ENCODE results near the gene FN3K.
A peak's percentile ranks its signal among the peaks of the same experiment; 100 is the strongest.

Gene FN3K

GRCh38 chr17:82697808-82698064 lies 37.7 kb upstream of the FN3K start:
- peak overlapping the region; percentile 56 for H3K4me3 ChIP-seq (ENCODE audit: low read length)
- TF ChIP-seq CTCF (IDR thresholded peaks at IDR 0.05; ENCODE audit: insufficient read depth, low read depth, low read length, missing control alignments) = no peak
- no peak for DNase-seq (ENCODE audit: low read depth)

GRCh38 chr17:82698065-82698973 lies 37.1 kb upstream of the FN3K start, which contains the start of gene RAB40B:
Gene RAB40B (minus strand): TSS chr17:82698698. CDS start chr17:82698596, 102 bp downstream.
- peak within 1 kb of the TSS; percentile 56 for H3K4me3 ChIP-seq (ENCODE audit: low read length)
- DNase-seq (ENCODE audit: low read depth) = peak; percentile 100
- TF ChIP-seq CTCF (IDR thresholded peaks at IDR 0.05; ENCODE audit: insufficient read depth, low read depth, low read length, missing control alignments) = no peak

DNA sequence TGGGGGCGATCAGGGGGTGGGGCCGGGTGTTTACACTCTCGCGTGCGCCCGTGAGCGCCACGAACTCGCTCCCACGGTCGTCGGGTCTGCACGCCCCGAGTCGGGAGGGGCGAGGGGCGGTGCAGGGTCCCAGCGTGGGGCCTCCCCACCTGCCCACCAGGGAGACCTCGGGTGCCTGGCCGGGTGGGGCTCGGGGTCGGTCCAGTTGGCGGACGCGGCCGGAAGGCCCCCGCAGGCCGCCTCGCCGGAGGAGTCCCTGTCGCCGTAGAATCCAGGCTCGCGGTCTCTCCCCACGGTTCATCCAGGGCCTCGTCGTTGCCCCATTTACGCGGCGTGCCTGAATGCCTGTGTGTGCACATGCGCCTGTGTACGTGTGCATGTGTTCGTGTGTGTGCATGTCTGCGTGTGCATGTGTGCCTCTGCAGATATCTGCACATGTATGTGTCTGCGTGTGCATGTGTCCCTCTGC lies 36.4 kb upstream of the FN3K start:
- TF ChIP-seq CTCF (IDR thresholded peaks at IDR 0.05; ENCODE audit: insufficient read depth, low read depth, low read length, missing control alignments) = no peak
- peak overlapping the region; percentile 55 for H3K4me3 ChIP-seq (ENCODE audit: low read length)
- DNase-seq (ENCODE audit: low read depth) = peak; percentile 17

DNA sequence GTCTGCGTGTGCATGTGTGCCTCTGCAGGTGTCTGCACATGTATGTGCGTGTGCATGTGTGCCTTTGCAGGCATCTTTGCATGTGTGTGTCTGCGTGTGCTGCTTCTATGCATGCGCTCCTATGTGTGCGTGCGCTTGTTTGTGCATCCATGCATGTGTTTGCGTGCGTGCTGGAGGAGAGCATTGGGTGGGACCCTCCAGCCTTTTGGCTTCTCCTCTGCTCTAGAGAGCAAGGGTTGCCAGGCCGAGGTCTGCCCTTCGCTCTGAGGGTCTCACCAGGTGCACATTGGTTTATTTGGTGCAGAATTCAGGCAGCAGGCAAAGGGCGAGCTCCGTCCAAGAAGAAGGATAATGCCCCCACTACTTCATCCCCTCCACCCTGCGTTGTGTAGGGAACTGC lies 35.9 kb upstream of the FN3K start:
- DNase-seq (ENCODE audit: low read depth) = no peak
- no peak overlapping the region for H3K4me3 ChIP-seq (ENCODE audit: low read length)
- TF ChIP-seq CTCF (IDR thresholded peaks at IDR 0.05; ENCODE audit: insufficient read depth, low read depth, low read length, missing control alignments) = no peak

GRCh38 chr17:82702231-82702927 lies 33.0 kb upstream of the FN3K start:
- no peak for TF ChIP-seq CTCF (IDR thresholded peaks at IDR 0.05; ENCODE audit: insufficient read depth, low read depth, low read length, missing control alignments)
- no peak overlapping the region for H3K4me3 ChIP-seq (ENCODE audit: low read length)
- DNase-seq (ENCODE audit: low read depth) = no peak

- no peak for TF ChIP-seq CTCF (IDR thresholded peaks at IDR 0.05; ENCODE audit: insufficient read depth, low read depth, low read length, missing control alignments)
- H3K4me3 ChIP-seq (ENCODE audit: low read length) = no peak overlapping the region
- no peak for DNase-seq (ENCODE audit: low read depth)
These were observed 32.2 kb upstream of the FN3K start for GRCh38 chr17:82703036-82703745.

Data from epithelial cell of esophagus (primary cell).